ENCODE data around the gene FAM53A.

- TF ChIP-seq POLR2A (IDR thresholded peaks at IDR 0.05) (no peak), CTCF (IDR thresholded peaks at IDR 0.05) (no peak)
These were observed 81.3 kb downstream of the FAM53A start for GRCh38 chr4:1602655-1603412.
